Erythroblast (primary cell): Measurements from ENCODE around the gene ADI1.

ENCODE experiments used
- GATA1 ChIP-seq: IDR thresholded peaks from 2 replicates; pipeline ENCODE4 v1.6.1; 2011; ENCODE audit warnings: low read depth, mild to moderate bottlenecking, control low read depth, low read length, moderate library complexity
- POLR2A ChIP-seq: IDR thresholded peaks from 2 replicates; pipeline ENCODE4 v1.6.1; 2011; ENCODE audit warnings: mild to moderate bottlenecking, low read length

DNA sequence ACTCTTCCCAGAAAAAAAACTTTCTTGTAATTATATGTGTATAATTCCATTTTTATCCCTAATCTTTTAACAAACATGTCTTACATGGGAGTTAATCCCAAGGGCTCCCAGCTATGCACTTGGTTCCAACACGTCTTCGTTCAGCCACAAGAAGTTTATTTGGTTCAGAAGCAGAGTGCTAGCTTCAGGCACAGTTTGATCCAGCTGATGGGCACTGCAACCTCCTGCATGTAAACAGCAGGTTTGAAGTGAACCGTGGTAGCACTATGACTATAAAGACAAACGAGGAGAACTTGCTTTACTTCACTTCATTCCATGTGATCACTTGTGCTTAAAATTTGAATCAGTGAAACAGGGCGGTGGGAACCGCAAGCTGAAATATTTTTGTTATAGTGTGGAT, 45.8 kb upstream of the ADI1 start:
- TF ChIP-seq POLR2A (no peak), GATA1 (no peak)
